HG03025 (cell line): Measurements from ENCODE around the gene ATG16L1.

Experiments used
- ATAC-seq: cut with Tn5 transposase; IDR thresholded peaks from one replicate; pipeline ENCODE4 v1.9.1; 2021; ENCODE audit warnings: mild to moderate bottlenecking, moderate library complexity; ENCODE audit not compliant: unreplicated experiment, low FRiP score

Gene ATG16L1

DNA sequence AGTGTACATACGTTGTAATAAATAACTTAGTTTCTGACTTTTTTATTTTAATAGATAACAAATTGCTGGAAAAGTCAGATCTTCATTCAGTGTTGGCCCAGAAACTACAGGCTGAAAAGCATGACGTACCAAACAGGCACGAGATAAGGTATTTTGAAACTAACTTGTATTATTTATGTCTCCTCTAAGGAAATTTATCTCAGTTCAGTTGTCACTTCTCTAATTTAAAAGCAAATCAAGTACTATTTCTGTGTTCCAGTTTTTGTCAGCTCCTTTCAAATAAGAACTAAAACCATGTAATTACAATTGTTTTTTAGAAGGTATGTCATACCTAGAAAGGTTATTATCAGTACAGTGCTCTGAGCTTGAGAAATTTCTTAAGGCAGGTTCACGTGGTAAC, 4.6 kb downstream of the ATG16L1 start:
- no peak for ATAC-seq

- ATAC-seq, result no peak
Observed at GRCh38 chr2:233258211-233258610, 6.7 kb downstream of the ATG16L1 start.

- ATAC-seq, result no peak
Observed at GRCh38 chr2:233259730-233260129, 8.3 kb downstream of the ATG16L1 start.

DNA sequence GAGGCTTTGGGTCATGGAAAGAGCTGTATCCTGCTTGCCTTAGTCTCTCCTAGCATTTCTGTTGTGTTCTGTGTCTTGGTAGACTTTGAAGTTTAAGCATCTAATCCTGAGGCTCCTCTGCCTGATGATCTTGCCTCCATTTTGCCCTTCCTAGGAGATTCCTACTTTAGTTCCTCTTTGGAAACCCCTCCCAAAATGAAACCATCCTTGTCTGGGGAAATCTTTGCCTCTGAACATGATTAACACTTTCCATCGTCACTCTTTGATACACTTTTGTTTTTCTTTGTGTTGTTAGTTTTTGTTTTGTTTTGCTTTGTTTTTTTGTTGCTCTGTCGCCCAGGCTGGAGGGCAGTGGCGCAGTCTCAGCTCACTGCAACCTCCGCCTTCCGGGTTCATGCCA, 9.2 kb downstream of the ATG16L1 start:
- no peak for ATAC-seq

GRCh38 chr2:233261819-233262555, 10.5 kb downstream of the ATG16L1 start:
- ATAC-seq, result no peak

- no peak for ATAC-seq
Observed at GRCh38 chr2:233262562-233262961, 11.1 kb downstream of the ATG16L1 start.

- ATAC-seq, result no peak
Observed at GRCh38 chr2:233263045-233263570, 11.6 kb downstream of the ATG16L1 start.

DNA sequence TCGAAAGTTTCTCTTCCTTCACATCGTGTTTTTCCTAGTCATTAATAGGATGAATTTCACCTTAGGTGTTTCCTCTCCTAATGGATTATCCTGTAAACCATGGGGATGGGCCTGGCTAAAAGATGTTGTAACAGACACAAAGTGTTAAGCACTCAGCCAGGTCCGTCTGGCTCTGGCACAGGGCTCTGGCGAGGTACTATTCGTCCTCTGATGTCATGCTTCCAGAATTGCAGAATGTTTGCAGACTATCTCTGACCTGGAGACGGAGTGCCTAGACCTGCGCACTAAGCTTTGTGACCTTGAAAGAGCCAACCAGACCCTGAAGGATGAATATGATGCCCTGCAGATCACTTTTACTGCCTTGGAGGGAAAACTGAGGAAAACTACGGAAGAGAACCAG, 13.2 kb downstream of the ATG16L1 start:
- no peak for ATAC-seq

- ATAC-seq, result no peak
Observed at GRCh38 chr2:233265899-233266431, 14.5 kb downstream of the ATG16L1 start.

DNA sequence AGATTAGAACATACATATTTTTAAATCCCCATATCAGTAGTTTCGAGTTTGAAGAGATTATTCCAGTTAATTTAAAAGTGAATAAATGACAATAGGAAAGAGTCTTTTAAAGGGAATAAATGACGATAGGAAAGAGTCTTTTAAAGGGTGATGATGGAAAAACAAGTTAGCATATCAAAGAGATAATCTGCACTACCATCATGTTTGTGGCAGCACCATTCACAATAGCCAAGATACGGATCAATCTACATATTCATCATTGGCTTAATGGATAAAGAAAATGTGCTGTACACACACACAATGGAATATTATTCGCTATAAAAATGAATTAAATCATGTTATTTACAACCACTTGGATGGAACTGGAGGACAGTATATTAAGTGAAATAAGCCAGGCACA, 15.0 kb downstream of the ATG16L1 start:
- no peak for ATAC-seq

DNA sequence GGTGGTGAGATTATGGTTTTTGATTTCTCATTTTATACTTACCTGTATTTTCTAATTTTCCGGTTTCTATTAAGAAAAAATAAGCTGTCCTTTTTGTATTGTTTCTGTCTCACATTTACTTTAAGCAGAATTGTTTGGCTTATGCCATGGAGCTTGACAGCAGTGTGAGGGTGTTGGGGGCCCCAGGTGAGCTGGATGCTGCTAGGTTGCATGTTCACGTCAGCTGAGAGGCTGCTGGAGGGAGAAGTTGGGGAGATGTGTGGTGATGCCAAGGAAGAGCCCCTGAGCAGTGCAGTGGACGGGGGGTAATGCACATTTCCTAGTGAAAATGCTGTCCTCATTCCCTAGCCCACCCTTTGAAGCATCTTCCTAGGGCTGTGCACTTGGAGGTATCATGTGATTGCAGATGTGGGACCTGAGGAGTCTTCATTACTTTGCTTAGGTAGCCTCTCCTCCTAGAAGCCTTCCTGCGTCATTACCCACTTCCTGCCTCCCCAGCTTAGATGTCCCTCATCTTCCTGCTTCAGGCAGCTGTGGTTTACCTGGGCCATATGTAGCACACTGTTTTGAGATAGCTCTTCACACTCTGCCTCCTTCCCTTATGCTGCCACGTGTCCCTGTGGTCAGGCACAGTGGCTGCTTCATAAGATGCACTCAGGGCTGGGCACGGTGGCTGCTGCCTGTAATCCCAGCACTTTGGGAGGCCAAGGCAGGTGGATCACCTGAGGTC, 16.2 kb downstream of the ATG16L1 start:
- ATAC-seq, result no peak

GRCh38 chr2:233270366-233270765, 18.9 kb downstream of the ATG16L1 start:
- ATAC-seq, result no peak

DNA sequence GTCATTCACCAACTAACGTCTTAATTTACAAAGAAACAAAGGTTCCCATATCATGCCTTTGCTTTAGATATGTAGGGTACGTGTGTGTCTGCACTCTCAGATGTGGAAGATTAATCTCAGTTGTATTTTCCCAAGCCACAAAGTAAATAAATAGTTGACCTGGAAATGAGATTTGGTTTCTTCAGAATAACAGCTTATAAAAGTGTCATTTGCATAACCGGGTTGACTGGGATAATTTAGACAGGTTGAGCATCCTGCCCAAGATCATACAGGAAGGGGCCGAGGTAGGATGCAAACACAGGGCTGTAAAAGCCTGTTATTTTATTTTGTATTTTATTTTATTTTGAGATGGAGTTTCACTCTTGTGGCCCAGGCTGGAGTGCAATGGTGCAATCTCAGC, 19.5 kb downstream of the ATG16L1 start:
- no peak for ATAC-seq

DNA sequence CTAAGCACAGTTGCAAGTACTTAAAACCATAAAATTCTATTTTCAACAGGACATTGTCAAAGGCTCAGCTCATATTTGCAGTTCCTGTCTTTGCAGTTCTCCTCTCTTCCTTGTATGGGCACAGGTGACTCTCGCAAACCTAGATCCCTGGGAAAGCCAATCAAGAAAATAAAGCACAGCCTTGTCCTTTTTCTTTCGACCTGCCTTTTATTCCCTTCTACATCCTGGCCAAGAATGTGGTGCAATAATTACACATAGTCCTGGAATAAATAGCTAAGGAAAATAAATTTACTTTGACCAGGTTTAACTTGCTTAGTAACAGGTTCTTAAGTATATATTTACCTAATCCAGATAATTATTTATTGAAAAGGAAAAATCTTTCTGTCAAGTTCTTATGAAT, 20.2 kb downstream of the ATG16L1 start:
- no peak for ATAC-seq

- no peak for ATAC-seq
Observed at GRCh38 chr2:233273120-233273519, 21.6 kb downstream of the ATG16L1 start.

- no peak for ATAC-seq
Observed at GRCh38 chr2:233275223-233275622, 23.8 kb downstream of the ATG16L1 start.

DNA sequence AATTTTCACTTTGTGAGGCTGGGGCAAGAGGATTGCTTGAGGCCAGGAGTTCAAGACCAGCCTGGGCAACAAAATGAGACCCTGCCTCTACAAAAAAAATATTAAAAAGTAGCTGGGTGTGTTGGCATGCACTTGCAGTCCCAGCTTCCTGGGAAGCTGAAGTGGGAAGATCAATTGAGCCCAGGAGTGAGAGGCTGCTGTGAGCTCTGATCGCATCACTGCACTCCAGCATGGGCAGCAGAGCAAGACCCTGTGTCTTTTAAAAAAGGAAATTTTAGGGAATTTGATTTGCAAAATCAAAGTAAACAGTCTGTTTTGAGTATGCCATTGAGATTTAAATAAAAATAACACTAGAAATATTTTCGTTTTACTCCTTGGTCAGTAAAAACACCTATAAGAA, 27.4 kb downstream of the ATG16L1 start:
- ATAC-seq, result no peak

- ATAC-seq, result no peak
Observed at GRCh38 chr2:233280114-233280693, 28.7 kb downstream of the ATG16L1 start.

DNA sequence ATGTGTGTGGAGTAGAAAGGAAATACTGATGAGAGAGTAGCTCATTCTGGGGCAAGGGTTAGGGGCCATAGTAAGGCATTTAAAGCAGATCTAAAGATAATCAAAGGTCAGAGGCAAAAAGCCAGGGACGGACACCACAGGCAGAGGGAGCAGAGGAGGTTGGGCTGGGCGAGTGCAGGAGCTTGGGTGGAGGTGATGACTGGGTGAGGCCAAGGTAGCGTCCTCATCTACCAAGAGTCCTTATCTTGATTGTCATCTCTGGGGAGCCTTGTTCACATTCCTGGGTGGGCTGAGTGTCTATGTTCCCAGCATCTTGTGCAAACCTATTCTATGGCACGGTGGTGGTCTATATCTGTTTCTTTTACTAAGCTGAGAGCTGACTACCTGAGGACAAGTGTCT, 30.1 kb downstream of the ATG16L1 start:
- ATAC-seq, result no peak

- ATAC-seq, result no peak
Observed at GRCh38 chr2:233281992-233282603, 30.6 kb downstream of the ATG16L1 start.

GRCh38 chr2:233285921-233286320, 34.4 kb downstream of the ATG16L1 start:
- ATAC-seq, result no peak
